Neural progenitor cell (in vitro differentiated cells): ENCODE measurements around the gene LGMN. TPM values are rescaled to one million over a fixed set of nuclear protein-coding genes. Genes with fewer than 3 reads are reported as not detected.
"Not testable (repeated sequence)": the region's sequence is repeated elsewhere in the genome, so short reads cannot be mapped to it uniquely, and the experiment has no call there.

ENCODE experiments used
- DNase-seq: peaks from one replicate; pipeline ENCODE4 v3.0.0-alpha.2; 2016; ENCODE audit warnings: low spot score
- H2AFZ ChIP-seq: fragments of 200-600 bp; sonication (generic); replicated peaks from 2 replicates; pipeline ENCODE4 v1.6.1; 2016; ENCODE audit warnings: antibody characterized with exemption
- H3F3A ChIP-seq: fragments of 200-600 bp; sonication (generic); 2 replicates; pipeline ENCODE4 v1.6.1; 2016; ENCODE audit warnings: antibody characterized with exemption, low read depth
- H3K27ac ChIP-seq: fragments of 200-600 bp; sonication (generic); 2 replicates; pipeline ENCODE4 v1.5.1; 2016; ENCODE audit warnings: mild to moderate bottlenecking
- H3K27me3 ChIP-seq: fragments of 200-600 bp; sonication (generic); 2 replicates; pipeline ENCODE4 v1.6.1; 2016; ENCODE audit warnings: mild to moderate bottlenecking, moderate library complexity
- H3K36me3 ChIP-seq: fragments of 200-600 bp; sonication (generic); 2 replicates; pipeline ENCODE4 v1.5.1; 2016
- H3K4me1 ChIP-seq: fragments of 200-600 bp; sonication (generic); 2 replicates; pipeline ENCODE4 v1.6.1; 2016; ENCODE audit warnings: mixed run types
- H3K4me2 ChIP-seq: fragments of 200-600 bp; sonication (generic); 2 replicates; pipeline ENCODE4 v1.6.1; 2016
- H3K4me3 ChIP-seq: fragments of 200-600 bp; sonication (generic); 2 replicates; pipeline ENCODE4 v1.5.1; 2016
- H3K79me2 ChIP-seq: fragments of 200-600 bp; sonication (generic); 2 replicates; pipeline ENCODE4 v1.6.1; 2016; ENCODE audit warnings: low read depth
- H3K9ac ChIP-seq: fragments of 200-600 bp; sonication (generic); 2 replicates; pipeline ENCODE4 v1.6.1; 2016
- H3K9me3 ChIP-seq: fragments of 200-600 bp; sonication (generic); 2 replicates; pipeline ENCODE4 v1.5.1; 2016; ENCODE audit warnings: low read depth
- H4K20me1 ChIP-seq: fragments of 200-600 bp; sonication (generic); 2 replicates; pipeline ENCODE4 v1.6.1; 2016; ENCODE audit warnings: low read depth
- H3K27ac Mint-ChIP-seq: 3 replicates; pipeline ENCODE4 v1.8.0; 2021; ENCODE audit warnings: mixed read lengths
- H3K27me3 Mint-ChIP-seq: 2 replicates; pipeline ENCODE4 v1.8.0; 2022; ENCODE audit warnings: low read depth, mild to moderate bottlenecking, inconsistent platforms, moderate library complexity, mixed read lengths; ENCODE audit not compliant: insufficient read depth
- H3K36me3 Mint-ChIP-seq: 3 replicates; pipeline ENCODE4 v1.8.0; 2021; ENCODE audit warnings: mixed read lengths
- H3K4me1 Mint-ChIP-seq: 3 replicates; pipeline ENCODE4 v1.8.0; 2021; ENCODE audit warnings: mixed read lengths
- H3K4me3 Mint-ChIP-seq: 3 replicates; pipeline ENCODE4 v1.8.0; 2021; ENCODE audit warnings: mild to moderate bottlenecking, moderate library complexity, mixed read lengths
- H3K9me3 Mint-ChIP-seq: 3 replicates; pipeline ENCODE4 v1.8.0; 2020; ENCODE audit warnings: mixed read lengths
- EZH2 ChIP-seq: fragments of 200-600 bp; sonication (generic); IDR thresholded peaks from 2 replicates; pipeline ENCODE4 v1.6.1; 2017; ENCODE audit warnings: antibody characterized with exemption, mild to moderate bottlenecking, moderate library complexity
- EZH2phosphoT487 ChIP-seq: fragments of 200-600 bp; sonication (generic); IDR thresholded peaks from 2 replicates; pipeline ENCODE4 v1.6.1; 2017; ENCODE audit warnings: antibody characterized with exemption
- total RNA-seq: library from RNA; depleted of rRNA; stranded (reverse); fragments of >200 nt; gene quantifications from 2 replicates; pipeline ENCODE4 v1.2.3, GENCODE V29; 2015; ENCODE audit warnings: low replicate concordance
- TF ChIP-seq, protein P1 (sequence below): fragments of 200-600 bp; sonication (generic); IDR thresholded peaks from 2 replicates; pipeline ENCODE4 v1.5.1; 2017; ENCODE audit warnings: antibody characterized with exemption, mild to moderate bottlenecking

Gene LGMN
- total RNA-seq, 1 donor from 2014 or later, result 87.0 TPM

DNA sequence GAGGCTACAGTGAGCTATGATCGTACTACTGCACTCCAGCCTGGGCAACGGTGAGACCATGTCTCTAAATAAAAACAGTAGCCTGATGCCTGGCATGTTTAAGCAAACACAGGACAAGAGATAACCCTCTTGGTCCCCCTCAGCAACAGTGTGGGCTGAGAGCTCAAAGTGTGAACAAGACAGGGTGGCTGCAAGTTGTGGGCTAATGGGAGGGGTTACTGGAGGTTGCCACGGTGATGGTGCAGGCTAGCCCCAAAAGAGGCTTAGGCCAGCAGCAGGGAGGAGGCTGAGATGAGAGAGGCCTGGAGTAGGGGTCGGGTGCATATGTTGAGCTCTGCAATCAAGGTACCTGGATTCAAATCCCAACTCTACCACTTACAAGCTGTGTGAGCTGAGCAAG, 3.4 kb upstream of the LGMN start:
- peaks cover 4% of the 10 kb centered on the region for H3K36me3 Mint-ChIP-seq
- Histone ChIP-seq H2AFZ (peak overlapping the region; percentile 76), H3K27ac (no peak overlapping the region), H3K27me3 (no peaks in the 10 kb centered on the region), H3K36me3 (no peaks in the 10 kb centered on the region), H3K9me3 (no peaks in the 10 kb centered on the region), H4K20me1 (no peaks in the 10 kb centered on the region), H3K4me3 (no peak overlapping the region), H3K79me2 (peaks cover 14% of the 10 kb centered on the region), H3K4me1 (peaks cover 9% of the 10 kb centered on the region), H3K4me2 (peak overlapping the region; percentile 7), H3F3A (no peaks in the 10 kb centered on the region), H3K9ac (no peak overlapping the region)
- peaks cover 13% of the 10 kb centered on the region for H3K27me3 Mint-ChIP-seq
- no peak overlapping the region for H3K27ac Mint-ChIP-seq
- H3K4me1 Mint-ChIP-seq, result peaks cover 26% of the 10 kb centered on the region
- no peaks in the 10 kb centered on the region for H3K9me3 Mint-ChIP-seq
- TF ChIP-seq EZH2phosphoT487 (no peak), EZH2 (no peak)
- TF ChIP-seq, protein P1, sequence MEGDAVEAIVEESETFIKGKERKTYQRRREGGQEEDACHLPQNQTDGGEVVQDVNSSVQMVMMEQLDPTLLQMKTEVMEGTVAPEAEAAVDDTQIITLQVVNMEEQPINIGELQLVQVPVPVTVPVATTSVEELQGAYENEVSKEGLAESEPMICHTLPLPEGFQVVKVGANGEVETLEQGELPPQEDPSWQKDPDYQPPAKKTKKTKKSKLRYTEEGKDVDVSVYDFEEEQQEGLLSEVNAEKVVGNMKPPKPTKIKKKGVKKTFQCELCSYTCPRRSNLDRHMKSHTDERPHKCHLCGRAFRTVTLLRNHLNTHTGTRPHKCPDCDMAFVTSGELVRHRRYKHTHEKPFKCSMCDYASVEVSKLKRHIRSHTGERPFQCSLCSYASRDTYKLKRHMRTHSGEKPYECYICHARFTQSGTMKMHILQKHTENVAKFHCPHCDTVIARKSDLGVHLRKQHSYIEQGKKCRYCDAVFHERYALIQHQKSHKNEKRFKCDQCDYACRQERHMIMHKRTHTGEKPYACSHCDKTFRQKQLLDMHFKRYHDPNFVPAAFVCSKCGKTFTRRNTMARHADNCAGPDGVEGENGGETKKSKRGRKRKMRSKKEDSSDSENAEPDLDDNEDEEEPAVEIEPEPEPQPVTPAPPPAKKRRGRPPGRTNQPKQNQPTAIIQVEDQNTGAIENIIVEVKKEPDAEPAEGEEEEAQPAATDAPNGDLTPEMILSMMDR, result no peak
- peak; percentile 57 for DNase-seq
- H3K4me3 Mint-ChIP-seq, result no peak overlapping the region

DNA sequence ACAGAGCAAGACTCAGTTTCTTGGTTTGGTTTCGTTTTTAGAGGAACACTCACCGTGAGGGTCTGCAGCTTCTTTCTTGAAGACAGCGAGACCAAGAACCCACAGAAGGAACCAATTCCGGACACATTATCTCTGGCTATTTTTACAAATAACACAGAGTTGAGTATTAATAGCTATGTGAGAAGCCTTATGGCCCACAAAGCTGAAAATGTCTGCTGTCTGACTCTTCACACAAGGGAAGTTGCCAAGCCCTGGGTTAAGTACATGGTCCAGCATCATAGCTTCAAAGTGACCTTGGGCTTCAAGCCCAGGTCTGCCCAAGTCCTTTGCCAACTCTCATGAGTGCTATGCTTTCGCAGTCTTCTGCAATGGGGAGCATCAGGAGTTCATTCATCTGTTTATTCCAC, 2.6 kb upstream of the LGMN start:
- Histone ChIP-seq H2AFZ (no peak overlapping the region), H3K9ac (no peak overlapping the region), H3F3A (no peaks in the 10 kb centered on the region), H3K36me3 (no peaks in the 10 kb centered on the region), H3K4me2 (no peak overlapping the region), H3K27ac (no peak overlapping the region), H3K79me2 (peaks cover 22% of the 10 kb centered on the region), H3K27me3 (no peaks in the 10 kb centered on the region), H3K9me3 (no peaks in the 10 kb centered on the region), H3K4me1 (peaks cover 9% of the 10 kb centered on the region), H3K4me3 (no peak overlapping the region), H4K20me1 (no peaks in the 10 kb centered on the region)
- peaks cover 15% of the 10 kb centered on the region for H3K27me3 Mint-ChIP-seq
- TF ChIP-seq, protein P1, result no peak
- TF ChIP-seq EZH2phosphoT487, result no peak
- TF ChIP-seq EZH2, result no peak
- peaks cover 10% of the 10 kb centered on the region for H3K36me3 Mint-ChIP-seq
- H3K27ac Mint-ChIP-seq, result no peak overlapping the region
- DNase-seq, result no peak
- H3K4me3 Mint-ChIP-seq, result no peak overlapping the region
- peaks cover 2% of the 10 kb centered on the region for H3K9me3 Mint-ChIP-seq
- H3K4me1 Mint-ChIP-seq, result peaks cover 26% of the 10 kb centered on the region

DNA sequence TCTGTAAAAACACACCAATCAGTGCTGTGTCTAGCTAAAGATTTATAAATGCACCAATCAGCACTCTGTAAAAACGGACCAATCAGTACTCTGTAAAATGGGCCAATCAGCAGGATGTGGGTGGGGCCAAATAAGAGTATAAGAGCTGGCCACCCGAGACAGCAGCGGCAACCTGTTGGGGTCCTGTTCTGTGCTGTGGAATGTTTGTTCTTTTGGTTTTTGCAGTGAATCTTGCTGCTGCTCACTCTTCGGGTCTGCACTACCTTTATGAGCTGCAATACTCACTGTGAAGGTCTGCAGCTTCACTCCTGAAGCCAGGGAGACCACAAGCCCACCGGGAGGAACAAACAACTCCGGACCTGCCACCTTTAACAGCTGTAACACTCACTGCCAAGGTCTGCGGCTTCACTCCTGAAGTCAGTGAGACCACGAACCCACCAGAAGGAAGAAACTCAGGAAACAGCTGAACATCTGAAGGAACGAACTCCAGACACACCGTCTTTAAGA, 1.8 kb upstream of the LGMN start:
- H3K4me3 ChIP-seq, H2AFZ ChIP-seq, H4K20me1 ChIP-seq, H3K36me3 ChIP-seq, H3K4me2 ChIP-seq, H3K27ac ChIP-seq, H3K4me1 ChIP-seq, H3K9me3 Mint-ChIP-seq, H3K9me3 ChIP-seq, H3K9ac ChIP-seq, H3F3A ChIP-seq, H3K4me3 Mint-ChIP-seq, H3K27me3 ChIP-seq, DNase-seq: not testable (repeated sequence)
- peaks cover 15% of the 10 kb centered on the region for H3K27me3 Mint-ChIP-seq
- peak overlapping the region; percentile 63 for H3K27ac Mint-ChIP-seq
- H3K4me1 Mint-ChIP-seq, result peaks cover 29% of the 10 kb centered on the region
- peaks cover 14% of the 10 kb centered on the region for H3K36me3 Mint-ChIP-seq
- H3K79me2 ChIP-seq, result peaks cover 28% of the 10 kb centered on the region

DNA sequence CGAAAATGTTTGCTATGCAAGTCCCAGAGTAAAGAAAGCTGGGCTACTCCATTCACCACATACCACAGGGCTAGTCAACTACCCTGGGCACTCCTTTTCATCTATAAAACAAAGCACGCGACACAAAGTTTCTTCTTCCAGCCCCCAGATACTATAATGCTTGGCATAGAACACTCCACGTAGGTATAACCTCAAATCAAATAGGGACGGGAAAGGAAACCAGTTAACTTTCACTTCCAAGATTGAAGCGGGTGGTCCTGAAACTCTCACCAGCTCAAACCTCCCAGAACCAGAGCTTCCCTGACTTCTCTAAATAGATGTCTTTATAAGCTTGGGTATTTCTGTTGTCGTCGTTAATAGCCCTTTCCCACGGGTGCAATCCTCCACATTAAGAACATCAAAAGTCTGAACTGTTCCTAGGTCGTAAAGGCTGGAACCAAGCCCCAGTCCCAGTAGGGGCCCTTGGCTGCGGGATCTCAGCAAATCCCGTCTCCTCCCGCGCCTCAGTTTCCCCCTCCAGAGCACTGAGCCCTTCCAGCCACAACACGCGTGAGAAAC, 647 bp downstream of the LGMN start:
- peak overlapping the region; percentile 57 for H3K27ac Mint-ChIP-seq
- peak overlapping the region; percentile 79 for H3K4me2 ChIP-seq
- peak overlapping the region; percentile 63 for H3K4me3 ChIP-seq
- H3K9me3 ChIP-seq, result no peaks in the 10 kb centered on the region
- no peaks in the 10 kb centered on the region for H3F3A ChIP-seq
- peaks cover 29% of the 10 kb centered on the region for H3K4me1 Mint-ChIP-seq
- H3K27ac ChIP-seq, result no peak overlapping the region
- peak overlapping the region; percentile 94 for H3K4me3 Mint-ChIP-seq
- no peaks in the 10 kb centered on the region for H4K20me1 ChIP-seq
- H3K36me3 ChIP-seq, result no peaks in the 10 kb centered on the region
- H3K27me3 Mint-ChIP-seq, result peaks cover 10% of the 10 kb centered on the region
- H2AFZ ChIP-seq, result peak overlapping the region; percentile 59
- H3K36me3 Mint-ChIP-seq, result peaks cover 15% of the 10 kb centered on the region
- peak; percentile 55 for DNase-seq
- no peaks in the 10 kb centered on the region for H3K27me3 ChIP-seq
- H3K9me3 Mint-ChIP-seq, result peaks cover 2% of the 10 kb centered on the region
- TF ChIP-seq EZH2 (no peak), EZH2phosphoT487 (no peak)
- TF ChIP-seq, protein P1, result no peak
- H3K9ac ChIP-seq, result peak overlapping the region; percentile 30
- peaks cover 48% of the 10 kb centered on the region for H3K79me2 ChIP-seq
- peaks cover 9% of the 10 kb centered on the region for H3K4me1 ChIP-seq
